Skeletal muscle tissue (tissue), 4 donors: Measurements from ENCODE around the gene CENPM. TPM values are rescaled to one million over a fixed set of nuclear protein-coding genes. Genes with fewer than 3 reads are reported as not detected.

Experiments
- H3K27ac ChIP-seq: one replicate; pipeline ENCODE4 v1.7.0; 2013; ENCODE audit warnings: mild to moderate bottlenecking, low read depth, low read length, inconsistent platforms
- H3K27me3 ChIP-seq, 3 donors: one replicate each; pipeline ENCODE4 v1.7.0; 2013; ENCODE audit warnings: low read length in 3 of 3; ENCODE audit not compliant: control insufficient read depth in 3 of 3, insufficient read depth in 3 of 3
- H3K36me3 ChIP-seq, 3 donors: one replicate each; pipeline ENCODE4 v1.7.0; 2013; ENCODE audit warnings: low read length in 3 of 3; ENCODE audit not compliant: control insufficient read depth in 3 of 3, insufficient read depth in 3 of 3
- H3K4me1 ChIP-seq, 3 donors: one replicate each; pipeline ENCODE4 v1.7.0; 2013; ENCODE audit warnings: low read length in 3 of 3, mild to moderate bottlenecking in 3 of 3; ENCODE audit not compliant: control insufficient read depth in 3 of 3, insufficient read depth in 3 of 3
- H3K4me3 ChIP-seq, 3 donors: one replicate each; pipeline ENCODE4 v1.7.0; 2013; ENCODE audit warnings: low read length in 3 of 3
- H3K9ac ChIP-seq, 3 donors: one replicate each; pipeline ENCODE4 v1.7.0; 2013; ENCODE audit warnings: low read length in 3 of 3, mild to moderate bottlenecking in 3 of 3, moderate library complexity in 2 of 3, low read depth in 1 of 3
- H3K9me3 ChIP-seq, 3 donors: one replicate each; pipeline ENCODE4 v1.7.0; 2013; ENCODE audit warnings: low read length in 3 of 3; ENCODE audit not compliant: control insufficient read depth in 3 of 3
- total RNA-seq: library from RNA; depleted of rRNA; stranded (reverse); fragments of >200 nt; gene quantifications from one replicate; pipeline ENCODE4 v1.2.3, GENCODE V29; 2014
- donor health status: Osteomylitis.

Gene CENPM
- total RNA-seq, 1 donor from 2014 or later = 5.7 TPM

DNA sequence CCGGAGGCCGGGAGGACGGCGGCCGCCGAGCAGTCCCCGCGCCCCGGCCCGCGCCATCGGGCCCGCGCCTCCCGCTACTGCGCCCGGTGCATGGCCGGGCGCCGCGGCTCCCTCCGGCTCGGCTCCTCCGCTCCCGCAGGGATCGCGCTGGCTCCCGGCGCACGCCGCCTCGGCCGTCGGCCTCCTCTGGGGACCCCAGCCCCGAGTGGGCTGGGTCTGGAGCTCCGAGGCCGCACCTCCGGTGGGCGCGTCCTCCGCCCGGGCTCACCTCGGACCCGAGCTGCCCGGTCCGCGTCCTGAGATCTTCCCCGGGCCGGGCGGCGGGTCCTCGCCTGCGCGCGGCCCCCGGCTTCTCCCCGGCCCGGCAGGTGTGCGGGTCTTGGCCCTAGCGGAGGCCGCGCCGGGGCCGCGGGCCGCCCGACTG is 32.3 kb downstream of the CENPM start:
- peaks cover 66 to 84% (median 75%) of the 10 kb centered on the region in 3 donors for H3K27me3 ChIP-seq
- peaks cover 22 to 35% (median 28%) of the 10 kb centered on the region in 3 donors for H3K4me1 ChIP-seq
- H3K36me3 ChIP-seq = no peaks in the 10 kb centered on the region
- no peaks in the 10 kb centered on the region for H3K9me3 ChIP-seq
- no peak overlapping the region for H3K27ac ChIP-seq
- no peak overlapping the region for H3K9ac ChIP-seq
- H3K4me3 ChIP-seq = no peak overlapping the region

DNA sequence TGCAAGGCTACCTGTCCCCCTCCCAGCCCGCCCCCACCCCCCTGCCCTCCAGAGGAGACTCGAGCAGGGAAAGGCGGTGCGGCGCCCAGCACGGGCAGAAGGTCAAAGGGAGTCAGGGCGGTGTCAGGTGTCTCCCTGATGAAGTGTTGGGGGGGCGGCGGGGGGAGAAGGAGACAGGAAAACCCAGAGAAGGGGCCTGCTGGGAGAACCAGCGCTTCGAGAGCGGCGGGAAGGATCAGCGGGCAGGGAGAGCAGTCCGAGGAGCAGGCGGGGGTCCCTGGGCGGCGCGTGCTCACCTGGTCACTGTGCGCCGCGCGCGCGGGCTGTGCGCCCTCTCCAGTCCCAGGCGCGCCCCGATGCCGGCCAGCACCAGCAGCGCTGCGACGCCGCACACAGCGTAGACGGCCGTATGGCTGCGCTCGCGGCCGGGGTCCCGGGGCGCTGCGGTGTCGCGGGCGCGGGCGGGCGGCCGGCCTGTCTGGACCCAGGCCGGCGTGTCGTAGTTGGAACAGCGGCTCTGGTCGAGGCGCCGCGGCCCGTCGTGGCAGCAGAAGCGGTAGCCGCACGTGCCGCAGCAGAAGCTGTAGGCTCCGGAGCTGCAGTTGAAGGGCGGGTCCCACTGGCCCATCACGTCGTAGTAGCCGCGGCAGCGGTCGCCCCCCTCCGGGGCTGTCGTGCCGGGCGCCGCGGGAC is 33.0 kb downstream of the CENPM start:
- H3K36me3 ChIP-seq = no peaks in the 10 kb centered on the region
- H3K9me3 ChIP-seq = no peaks in the 10 kb centered on the region
- H3K27ac ChIP-seq = no peak overlapping the region
- no peak overlapping the region for H3K9ac ChIP-seq
- peaks cover 60 to 78% (median 71%) of the 10 kb centered on the region in 3 donors for H3K27me3 ChIP-seq
- H3K4me1 ChIP-seq = peaks cover 16 to 28% (median 22%) of the 10 kb centered on the region in 3 donors
- H3K4me3 ChIP-seq = no peak overlapping the region

DNA sequence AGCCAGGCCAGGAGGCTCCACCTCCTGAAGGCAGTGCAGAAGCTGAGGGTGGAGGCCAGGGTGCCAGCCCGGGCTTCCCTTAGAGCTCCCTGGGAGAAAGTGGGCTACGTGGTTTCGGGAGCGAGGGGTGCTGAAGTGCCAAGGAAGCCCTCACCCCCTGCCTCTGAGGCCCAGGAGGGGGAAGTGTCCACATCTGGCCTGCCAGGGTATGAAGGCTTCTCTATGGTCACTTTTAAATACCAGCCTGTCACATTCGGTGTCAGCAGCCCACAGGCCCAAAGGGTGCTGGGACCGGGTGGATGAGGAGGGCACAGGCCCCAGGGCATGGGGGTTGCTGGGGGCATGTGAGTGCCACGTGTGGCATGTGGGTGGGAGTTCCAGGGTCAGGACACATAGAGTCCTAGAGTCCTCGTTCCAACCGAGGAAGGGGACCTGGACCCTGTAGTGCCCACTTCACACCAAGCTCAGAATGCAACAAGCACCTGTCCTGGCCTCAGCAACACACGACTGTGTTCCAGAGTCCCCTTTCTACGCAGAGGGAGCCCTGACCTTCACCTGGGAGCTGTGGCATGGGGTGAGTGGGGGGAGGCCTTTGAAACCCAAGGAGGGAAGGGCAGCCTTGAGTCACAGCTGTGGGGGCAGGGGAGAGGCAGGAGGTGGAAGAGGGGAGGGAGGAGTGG is 33.8 kb downstream of the CENPM start:
- Histone ChIP-seq H3K27me3 (peaks cover 57 to 77% (median 67%) of the 10 kb centered on the region in 3 donors), H3K4me1 (peaks cover 15 to 26% (median 20%) of the 10 kb centered on the region in 3 donors), H3K4me3 (no peak overlapping the region), H3K27ac (no peak overlapping the region), H3K36me3 (no peaks in the 10 kb centered on the region), H3K9me3 (no peaks in the 10 kb centered on the region), H3K9ac (no peak overlapping the region)

DNA sequence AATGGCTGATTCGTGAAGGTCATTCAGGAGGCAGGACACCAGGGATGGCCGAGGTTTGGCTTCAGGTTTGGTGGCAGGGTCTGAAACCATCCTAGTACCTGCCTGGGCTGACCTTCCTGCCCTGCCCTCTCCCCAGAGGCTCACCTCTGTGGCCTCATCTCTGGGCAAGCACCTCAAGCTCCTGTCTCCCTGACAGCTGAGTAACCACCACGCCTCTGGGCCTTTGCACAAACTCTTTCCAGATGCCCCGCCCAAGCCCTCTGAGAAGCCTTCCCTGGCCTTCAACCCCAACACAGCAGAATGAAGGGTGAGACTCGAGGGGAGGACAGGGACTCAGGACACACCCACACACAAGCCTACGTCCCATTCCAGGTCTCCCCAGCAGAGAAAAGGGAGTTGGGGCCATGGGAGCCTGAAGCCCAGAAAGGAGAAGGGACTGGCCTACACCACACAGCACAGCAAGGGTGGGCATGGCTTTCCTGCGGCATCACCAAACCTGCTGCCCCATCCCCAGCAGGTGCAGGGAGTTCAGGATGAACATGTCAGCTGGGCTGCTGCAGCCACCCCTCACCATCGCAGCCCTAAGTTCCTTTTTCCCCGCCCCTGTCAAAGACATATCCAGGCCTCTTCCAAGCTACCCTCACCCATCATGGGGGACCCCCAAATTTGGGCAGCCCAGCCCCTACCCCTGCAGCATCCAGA is 34.5 kb downstream of the CENPM start:
- Histone ChIP-seq H3K4me1 (peaks cover 12 to 19% (median 14%) of the 10 kb centered on the region in 3 donors), H3K36me3 (peaks cover 0 to 4% (median 0%) of the 10 kb centered on the region in 3 donors), H3K27ac (no peak overlapping the region), H3K9ac (no peak overlapping the region), H3K27me3 (peaks cover 50 to 70% (median 60%) of the 10 kb centered on the region in 3 donors), H3K4me3 (no peak overlapping the region), H3K9me3 (no peaks in the 10 kb centered on the region)

DNA sequence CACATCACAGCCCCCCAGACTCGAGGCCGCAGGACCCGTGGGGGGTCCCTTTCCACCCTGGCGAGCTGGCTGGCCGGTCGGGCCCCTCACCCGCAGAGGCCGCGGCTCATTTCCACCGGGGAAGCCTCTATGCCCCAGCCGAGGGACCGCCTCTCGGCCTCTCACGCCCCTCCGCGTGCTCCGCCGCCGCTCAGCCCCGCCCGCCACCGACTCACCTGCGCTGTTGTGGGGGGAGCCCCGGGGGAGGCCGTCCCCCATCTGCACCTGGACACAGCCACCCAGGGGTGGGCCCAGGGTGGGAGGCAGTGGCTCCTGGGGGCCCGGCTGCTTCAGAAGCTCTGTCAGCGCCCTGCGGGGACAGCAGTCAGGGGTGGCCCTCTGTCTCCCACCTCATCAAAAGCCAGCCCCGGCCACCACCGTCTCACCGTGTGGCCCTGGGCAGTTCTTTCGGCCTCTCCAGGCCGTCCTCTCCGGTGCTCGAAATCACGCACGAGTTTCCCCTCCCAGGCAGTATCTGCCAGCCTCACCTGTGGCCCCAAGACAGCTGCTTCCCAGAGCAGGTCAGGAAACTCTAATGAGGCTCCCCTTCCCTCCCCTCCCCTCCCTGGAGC is 35.8 kb downstream of the CENPM start:
- H3K27me3 ChIP-seq = peaks cover 45 to 62% (median 54%) of the 10 kb centered on the region in 3 donors
- peak overlapping the region in 2 of 3 donors; percentile 49 to 52 for H3K4me3 ChIP-seq
- peaks cover 0 to 7% (median 3%) of the 10 kb centered on the region in 3 donors for H3K36me3 ChIP-seq
- peaks cover 12 to 18% (median 14%) of the 10 kb centered on the region in 3 donors for H3K4me1 ChIP-seq
- H3K9ac ChIP-seq = peak overlapping the region in 1 of 3 donors; percentile 66
- no peaks in the 10 kb centered on the region for H3K9me3 ChIP-seq
- no peak overlapping the region for H3K27ac ChIP-seq

DNA sequence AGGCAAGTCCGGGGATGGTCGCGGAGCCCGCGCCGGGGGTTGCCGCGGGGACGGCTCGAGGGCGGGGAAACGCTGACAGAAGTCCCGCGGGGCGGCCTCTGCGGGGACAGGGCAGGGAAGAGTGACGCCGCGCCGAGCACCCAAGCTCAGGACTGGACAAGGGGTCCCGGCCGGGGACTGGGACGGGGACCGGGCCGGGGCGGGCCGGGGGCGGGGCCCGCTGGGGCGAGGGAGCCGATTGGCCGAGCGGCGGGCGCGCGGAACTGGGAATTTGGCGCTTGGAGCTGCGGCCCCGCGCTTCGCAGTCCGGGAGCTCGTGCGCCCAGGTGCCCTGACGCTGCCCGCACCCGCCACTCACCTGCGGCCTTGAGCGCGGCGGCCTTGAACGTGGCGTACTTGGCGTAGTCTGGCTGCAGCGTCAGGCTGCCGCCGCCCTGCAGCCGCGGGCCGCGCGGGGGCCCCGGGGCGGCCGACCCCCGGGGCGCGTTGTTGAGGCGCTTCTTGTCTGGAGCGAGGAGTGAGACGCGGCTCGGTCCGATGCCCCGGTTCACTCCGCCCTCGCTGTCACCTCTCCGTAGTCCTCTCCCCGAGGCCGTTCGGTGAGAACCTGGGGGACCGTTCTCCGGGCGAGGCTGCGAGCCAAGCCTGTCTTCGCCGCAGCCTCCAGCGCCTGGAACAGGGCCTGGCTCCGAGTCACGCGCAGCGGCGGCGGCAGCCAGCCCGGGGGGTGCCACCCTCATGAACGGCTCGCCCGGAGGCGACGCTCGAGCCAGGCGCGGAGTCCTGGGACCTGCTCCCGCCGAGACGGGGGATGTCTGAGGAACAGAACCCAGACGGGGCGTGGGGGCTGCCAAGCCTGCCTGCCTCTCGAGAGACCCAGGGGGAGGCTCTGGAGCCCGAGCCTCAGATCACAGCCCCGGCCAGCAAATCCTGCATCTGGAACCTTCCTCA is 36.6 kb downstream of the CENPM start:
- peak overlapping the region in 1 of 3 donors; percentile 66 for H3K9ac ChIP-seq
- H3K27me3 ChIP-seq = peaks cover 37 to 54% (median 46%) of the 10 kb centered on the region in 3 donors
- H3K36me3 ChIP-seq = peaks cover 0 to 13% (median 8%) of the 10 kb centered on the region in 3 donors
- H3K4me1 ChIP-seq = peaks cover 12 to 17% (median 13%) of the 10 kb centered on the region in 3 donors
- H3K9me3 ChIP-seq = no peaks in the 10 kb centered on the region
- peak overlapping the region in 2 of 3 donors; percentile 49 to 52 for H3K4me3 ChIP-seq
- H3K27ac ChIP-seq = no peak overlapping the region

DNA sequence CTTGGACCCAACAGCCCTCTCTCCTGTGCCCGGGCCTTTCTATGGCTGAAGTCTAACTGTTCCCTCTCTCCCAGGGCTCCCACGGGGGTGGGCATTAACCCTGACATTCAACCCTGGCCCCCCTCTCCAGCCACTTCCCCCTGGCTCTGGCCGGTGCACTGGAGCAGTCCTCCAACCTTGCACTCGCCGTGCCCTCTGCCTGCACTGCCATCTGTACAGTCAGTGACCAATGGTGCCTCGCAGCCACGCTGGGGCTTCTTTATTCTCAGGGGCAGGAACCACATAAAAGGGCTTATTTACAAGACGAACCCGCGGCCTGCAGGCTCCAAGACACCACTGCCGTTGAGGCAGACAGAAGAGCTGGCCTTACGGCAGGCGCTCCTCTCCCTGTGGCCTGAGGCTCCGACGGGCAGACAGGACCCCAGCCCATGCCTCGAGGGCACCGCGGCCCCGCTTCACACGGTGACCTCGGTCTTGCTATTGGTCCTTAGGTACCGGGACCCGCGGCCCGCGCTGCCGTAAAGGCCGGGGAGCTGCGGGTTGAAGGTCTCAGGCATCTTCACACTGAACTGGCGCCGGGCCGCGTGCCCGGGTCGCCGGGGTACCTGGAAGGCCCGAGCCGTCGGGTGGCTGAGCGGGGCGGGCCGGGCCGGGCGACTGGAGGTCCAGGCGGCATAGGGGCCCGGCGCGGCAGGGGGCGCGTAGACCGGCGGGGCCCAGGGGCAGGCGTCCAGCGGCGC is 37.5 kb downstream of the CENPM start:
- Histone ChIP-seq H3K9ac (no peak overlapping the region), H3K4me3 (no peak overlapping the region), H3K36me3 (peaks cover 8 to 21% (median 17%) of the 10 kb centered on the region in 3 donors), H3K27ac (no peak overlapping the region), H3K9me3 (no peaks in the 10 kb centered on the region), H3K27me3 (peaks cover 34 to 47% (median 39%) of the 10 kb centered on the region in 3 donors), H3K4me1 (peaks cover 10 to 14% (median 11%) of the 10 kb centered on the region in 3 donors)

DNA sequence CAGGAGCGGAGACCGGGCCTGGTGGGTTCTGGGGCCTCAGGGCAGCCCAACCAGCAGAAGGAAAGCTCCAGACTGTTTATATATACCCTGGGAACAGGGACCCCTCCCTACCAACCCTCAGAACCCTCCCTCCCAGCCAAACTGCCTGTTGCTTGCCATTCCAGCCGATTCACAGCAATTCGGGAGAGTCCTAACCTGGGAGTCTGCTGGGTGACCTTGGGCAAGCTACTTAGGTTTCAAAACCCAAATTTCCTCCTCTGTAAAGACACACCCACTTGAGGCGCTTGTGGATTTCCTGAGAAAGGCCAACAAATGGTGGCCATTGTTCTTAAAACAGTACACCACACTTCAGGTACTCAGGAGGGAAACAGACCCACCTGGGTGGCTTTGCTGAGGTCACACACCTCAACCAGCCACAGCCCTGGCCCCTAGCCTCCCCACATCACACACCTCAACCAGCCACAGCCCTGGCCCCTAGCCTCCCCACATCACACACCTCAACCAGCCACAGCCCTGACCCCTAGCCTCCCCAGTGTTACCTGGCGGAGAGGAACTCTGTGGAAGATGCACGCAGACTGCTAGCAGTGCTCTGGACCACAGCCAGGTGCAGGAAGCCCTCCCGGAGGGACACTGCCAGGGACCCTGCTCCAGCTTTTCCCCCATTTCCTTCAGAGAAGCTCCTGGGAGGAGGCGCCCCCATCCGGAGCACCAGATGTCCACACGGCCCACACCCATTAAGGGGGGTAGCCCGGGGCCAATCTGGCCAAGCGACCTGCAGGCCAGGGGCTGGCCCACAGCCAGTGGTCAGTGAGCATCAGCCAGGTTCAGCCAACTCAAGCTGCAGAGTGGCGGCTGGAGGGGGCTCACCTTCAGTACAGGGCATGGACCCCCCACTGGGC is 38.3 kb downstream of the CENPM start:
- no peak overlapping the region for H3K9ac ChIP-seq
- H3K27ac ChIP-seq = no peak overlapping the region
- peaks cover 10 to 18% (median 12%) of the 10 kb centered on the region in 3 donors for H3K4me1 ChIP-seq
- no peaks in the 10 kb centered on the region for H3K9me3 ChIP-seq
- peaks cover 31 to 39% (median 32%) of the 10 kb centered on the region in 3 donors for H3K27me3 ChIP-seq
- peaks cover 13 to 26% (median 24%) of the 10 kb centered on the region in 3 donors for H3K36me3 ChIP-seq
- no peak overlapping the region for H3K4me3 ChIP-seq
